GM12878 (cell line): Measurements from ENCODE around the gene KCNH6. TPM values are rescaled to one million over a fixed set of nuclear protein-coding genes. Genes with fewer than 3 reads are reported as not detected.

ENCODE experiments used
- ATAC-seq: fragments of 200-7000 bp; cut with Tn5 transposase; 3 replicates; pipeline ENCODE4 v1.9.1; 2020; ENCODE audit warnings: mild to moderate bottlenecking, moderate library complexity
- BruUV-seq: library from RNA; stranded (reverse); fragments of 400-500 nt; replicated peaks from 2 replicates; lab custom pipeline; 2021; lab: Mats Ljungman, UMichigan
- CTCF ChIA-PET: fragments of 300-600 bp; sonication (Branson Sonifier 250); formaldehyde crosslinking; extraction: SDS; loops from one replicate; lab custom pipeline; 2021; ENCODE audit warnings: inconsistent platforms; lab: Yijun Ruan, JAX
- POLR2A ChIA-PET: fragments of 350-600 bp; formaldehyde crosslinking; extraction: SDS; loops from one replicate; lab custom pipeline; 2021; ENCODE audit warnings: inconsistent platforms; lab: Charles Lee
- RAD21 ChIA-PET: fragments of 300-600 bp; sonication (Branson Sonifier 250); formaldehyde crosslinking; loops from one replicate; lab custom pipeline; 2023; ENCODE audit warnings: antibody characterized with exemption; ENCODE audit not compliant: unreplicated experiment; lab: Charles Lee
- SMC1A ChIA-PET: fragments of 300-600 bp; sonication (Branson Sonifier 250); formaldehyde crosslinking; loops from one replicate; lab custom pipeline; 2023; ENCODE audit not compliant: unreplicated experiment, uncharacterized antibody; lab: Charles Lee
- DNase-seq: peaks from one replicate; pipeline ENCODE4 v3.0.0-alpha.2; 2011; ENCODE audit warnings: low read depth, low spot score
- FAIRE-seq: peaks from 3 replicates; lab custom pipeline; 2011; peaks lifted over from hg19 to GRCh38; lab: Jason Lieb, UNC
- H2AFZ ChIP-seq: 2 replicates; pipeline ENCODE4 v1.6.0; 2011; ENCODE audit warnings: low read depth, low read length, control low read depth; ENCODE audit not compliant: control insufficient read depth
- H3K27ac ChIP-seq: 2 replicates; pipeline ENCODE4 v1.5.1; 2011; ENCODE audit warnings: control low read depth; ENCODE audit not compliant: control insufficient read depth, insufficient read depth
- H3K27me3 ChIP-seq, 2 experiments: replicated peaks in 1 of 2; 2 replicates each; pipeline versions ENCODE4 v1.6.0 to v1.6.1; 2011; ENCODE audit warnings: low read length in 1 of 2; ENCODE audit not compliant: control insufficient read depth in 2 of 2, insufficient read depth in 2 of 2
- H3K36me3 ChIP-seq, 2 experiments: 2 replicates each; pipeline ENCODE4 v1.5.1; 2011; ENCODE audit warnings: low read length in 1 of 2; ENCODE audit not compliant: control insufficient read depth in 2 of 2, insufficient read depth in 2 of 2
- H3K4me1 ChIP-seq: 2 replicates; pipeline ENCODE4 v1.6.1; 2011; ENCODE audit warnings: mild to moderate bottlenecking, low read length, moderate library complexity, mixed read lengths; ENCODE audit not compliant: control insufficient read depth, insufficient read depth
- H3K4me2 ChIP-seq: 2 replicates; pipeline ENCODE4 v1.6.0; 2011; ENCODE audit warnings: control low read depth; ENCODE audit not compliant: control insufficient read depth, insufficient read depth
- H3K4me3 ChIP-seq: fragments of 200-600 bp; sonication (generic); 2 replicates; pipeline ENCODE4 v1.5.1; 2016
- H3K79me2 ChIP-seq: 2 replicates; pipeline ENCODE4 v1.6.0; 2011; ENCODE audit warnings: low read length; ENCODE audit not compliant: control insufficient read depth, insufficient read depth
- H3K9ac ChIP-seq: 2 replicates; pipeline ENCODE4 v1.8.0; 2011; ENCODE audit warnings: low read length, control low read depth, mixed read lengths; ENCODE audit not compliant: control insufficient read depth, insufficient read depth
- H3K9me3 ChIP-seq: replicated peaks from 3 replicates; pipeline ENCODE4 v1.5.1; 2011; ENCODE audit warnings: mild to moderate bottlenecking, low read length; ENCODE audit not compliant: control insufficient read depth, insufficient read depth
- H4K20me1 ChIP-seq: 2 replicates; pipeline ENCODE4 v1.6.0; 2011; ENCODE audit not compliant: control insufficient read depth, insufficient read depth
- BRCA1 ChIP-seq: IDR thresholded peaks from 2 replicates; pipeline ENCODE4 v1.6.1; 2011; ENCODE audit warnings: low read depth, low read length, improper control_type of control experiment
- FOXK2 ChIP-seq: fragments of 450-650 bp; IDR thresholded peaks from 2 replicates; pipeline ENCODE4 v1.6.1; 2017; ENCODE audit warnings: mild to moderate bottlenecking, moderate library complexity
- KAT2A ChIP-seq: conservative IDR thresholded peaks from 2 replicates; pipeline ENCODE4 v1.6.1; 2011; ENCODE audit warnings: low read depth, low read length; ENCODE audit not compliant: control insufficient read depth
- NR2C1 ChIP-seq: fragments of 450-650 bp; IDR thresholded peaks from 2 replicates; pipeline ENCODE4 v1.6.1; 2017; ENCODE audit warnings: antibody characterized with exemption, mild to moderate bottlenecking, moderate library complexity
- SREBF2 ChIP-seq: IDR thresholded peaks from 2 replicates; pipeline ENCODE4 v1.6.1; 2012; ENCODE audit warnings: mild to moderate bottlenecking, low read length
- SRF ChIP-seq, 2 experiments: IDR thresholded peaks; 2 replicates each; pipeline ENCODE4 v1.6.1; 2011; ENCODE audit warnings: low read depth in 2 of 2, low read length in 2 of 2, mild to moderate bottlenecking in 1 of 2, moderate library complexity in 1 of 2
- SUPT20H ChIP-seq: IDR thresholded peaks from 2 replicates; pipeline ENCODE4 v1.6.1; 2011; ENCODE audit warnings: low read depth, mild to moderate bottlenecking, low read length, moderate library complexity, borderline replicate concordance; ENCODE audit not compliant: control insufficient read depth
- ZSCAN29 ChIP-seq: fragments of 450-650 bp; IDR thresholded peaks from 2 replicates; pipeline ENCODE4 v1.6.1; 2017; ENCODE audit warnings: mild to moderate bottlenecking, moderate library complexity
- WGBS: methylation state at CpG from one replicate; pipeline ENCODE4 v1.1.6; 2016; ENCODE audit warnings: low lambda C conversion rate; ENCODE audit not compliant: insufficient replicate concordance, insufficient coverage; ENCODE audit errors: missing lambda C conversion rate; 5-methylcytosine and 5-hydroxymethylcytosine counted together
- in situ Hi-C: fragments of 300-500 bp; cut with MboI; formaldehyde crosslinking; loops from 9 replicates; pipeline ENCODE4 v1.14.3; 2018; ENCODE audit warnings: mixed read lengths
- intact Hi-C: fragments of 100-400 bp; cut with micrococcal nuclease; formaldehyde crosslinking; loops from one replicate; pipeline ENCODE4 v1.14.2; 2022; ENCODE audit not compliant: unreplicated experiment
- polyA plus RNA-seq, 11 experiments: library from polyadenylated mRNA; depleted of rRNA in 4 of 11; unstranded in 6 of 11; stranded (reverse) in 5 of 11; fragments of >200 nt; fragmentation: Nextera tagmentation in 4 of 11; fragmentation: Illumina TruSeq in 1 of 11; extraction: Ambion mirVana in 4 of 11; extraction: Trizol in 1 of 11; gene quantifications; 1 replicate in 1 of 11; 2 replicates in 10 of 11; pipeline versions ENCODE4 v1.2.1 to v1.2.3, GENCODE V29; 2011 to 2016; ENCODE audit warnings: inconsistent platforms in 2 of 11, missing spikeins in 2 of 11, low read depth in 1 of 11
- total RNA-seq, 4 experiments: library from RNA; depleted of rRNA in 3 of 4; stranded (reverse); fragments of >200 nt in 3 of 4; fragmentation: Illumina TruSeq in 1 of 4; extraction: Trizol in 1 of 4; gene quantifications; 2 replicates each; pipeline versions ENCODE4 v1.2.1 to v1.2.3, GENCODE V29; 2013 to 2021
- TF ChIP-seq, protein P1 (sequence below): fragments of 450-650 bp; formaldehyde crosslinking; IDR thresholded peaks from 2 replicates; pipeline ENCODE4 v1.4.0; 2020; ENCODE audit warnings: mild to moderate bottlenecking, moderate library complexity

The KCNH6 gene
- total and polyA plus RNA-seq, 10 of the 15 experiments (the other 5 are each of a cell fraction or from before 2014, with no cell fraction given), result not detected

DNA sequence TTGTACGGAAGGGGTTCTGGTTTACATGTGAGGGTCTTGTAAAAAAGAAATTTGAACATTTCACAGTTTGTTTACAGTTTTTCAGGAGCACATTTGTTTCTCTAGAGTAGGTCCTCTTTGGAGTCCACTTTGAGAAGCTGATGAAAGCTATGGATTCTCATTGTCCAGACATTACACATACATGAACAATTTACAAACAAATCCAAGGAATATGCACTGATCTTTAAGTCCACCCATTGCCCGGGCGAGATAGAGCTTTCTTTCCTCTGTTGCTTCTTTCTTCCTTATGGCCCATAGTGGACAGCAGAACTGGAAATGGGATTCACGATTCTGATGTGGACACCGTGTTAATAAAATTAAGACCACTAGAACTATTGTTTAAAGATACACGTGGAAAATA is 29.1 kb downstream of the KCNH6 start:
- Histone ChIP-seq H3K79me2 (peaks cover 73% of the 10 kb centered on the region), H3K27me3 (no peaks in the 10 kb centered on the region), H4K20me1 (peaks cover 6% of the 10 kb centered on the region; the same call in 1 of the 2 replicates), H3K27ac (peak overlapping the region; percentile 28; the same call in 1 of the 2 replicates), H2AFZ (no peak overlapping the region), H3K4me3 (peak overlapping the region; percentile 75), H3K4me1 (peaks cover 20% of the 10 kb centered on the region), H3K4me2 (peak overlapping the region; percentile 80), H3K36me3 (peaks cover 0 to 2% of the 10 kb centered on the region in 2 experiments; a peak in 1 of 4 replicates), H3K9me3 (peaks cover 3% of the 10 kb centered on the region; the same call in 1 of the 3 replicates), H3K9ac (peak overlapping the region; percentile 24)
- intact Hi-C loops, result loop anchor here (5.0 to 10.0 kb wide), 2 partner anchors 70 to 143 kb away; partner anchors contain the start of gene MAP3K3
- SMC1A ChIA-PET, result interaction anchor here (0.5 to 2.8 kb wide), 5 partner anchors 9 to 665 kb away, joined by 3 to 12 read pairs (median 4); no protein-coding TSS in a partner anchor
- POLR2A ChIA-PET, result interaction anchor here (0.9 to 1.7 kb wide), 4 partner anchors 13 to 106 kb away, joined by 7 to 8 read pairs (median 7); partner anchors contain the start of genes CYB561 and TACO1
- TF ChIP-seq ZSCAN29 (no peak), SREBF2 (no peak), NR2C1 (no peak), KAT2A (no peak), FOXK2 (no peak), SUPT20H (no peak), BRCA1 (no peak), SRF (IDR thresholded peaks at IDR 0.05; ENCODE audit: low read depth in 2 of 2, low read length in 2 of 2) (no peak)
- TF ChIP-seq, protein P1, sequence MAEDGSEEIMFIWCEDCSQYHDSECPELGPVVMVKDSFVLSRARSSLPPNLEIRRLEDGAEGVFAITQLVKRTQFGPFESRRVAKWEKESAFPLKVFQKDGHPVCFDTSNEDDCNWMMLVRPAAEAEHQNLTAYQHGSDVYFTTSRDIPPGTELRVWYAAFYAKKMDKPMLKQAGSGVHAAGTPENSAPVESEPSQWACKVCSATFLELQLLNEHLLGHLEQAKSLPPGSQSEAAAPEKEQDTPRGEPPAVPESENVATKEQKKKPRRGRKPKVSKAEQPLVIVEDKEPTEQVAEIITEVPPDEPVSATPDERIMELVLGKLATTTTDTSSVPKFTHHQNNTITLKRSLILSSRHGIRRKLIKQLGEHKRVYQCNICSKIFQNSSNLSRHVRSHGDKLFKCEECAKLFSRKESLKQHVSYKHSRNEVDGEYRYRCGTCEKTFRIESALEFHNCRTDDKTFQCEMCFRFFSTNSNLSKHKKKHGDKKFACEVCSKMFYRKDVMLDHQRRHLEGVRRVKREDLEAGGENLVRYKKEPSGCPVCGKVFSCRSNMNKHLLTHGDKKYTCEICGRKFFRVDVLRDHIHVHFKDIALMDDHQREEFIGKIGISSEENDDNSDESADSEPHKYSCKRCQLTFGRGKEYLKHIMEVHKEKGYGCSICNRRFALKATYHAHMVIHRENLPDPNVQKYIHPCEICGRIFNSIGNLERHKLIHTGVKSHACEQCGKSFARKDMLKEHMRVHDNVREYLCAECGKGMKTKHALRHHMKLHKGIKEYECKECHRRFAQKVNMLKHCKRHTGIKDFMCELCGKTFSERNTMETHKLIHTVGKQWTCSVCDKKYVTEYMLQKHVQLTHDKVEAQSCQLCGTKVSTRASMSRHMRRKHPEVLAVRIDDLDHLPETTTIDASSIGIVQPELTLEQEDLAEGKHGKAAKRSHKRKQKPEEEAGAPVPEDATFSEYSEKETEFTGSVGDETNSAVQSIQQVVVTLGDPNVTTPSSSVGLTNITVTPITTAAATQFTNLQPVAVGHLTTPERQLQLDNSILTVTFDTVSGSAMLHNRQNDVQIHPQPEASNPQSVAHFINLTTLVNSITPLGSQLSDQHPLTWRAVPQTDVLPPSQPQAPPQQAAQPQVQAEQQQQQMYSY (CRISPR knock-in tag), result no peak
- CTCF ChIA-PET, result interaction anchor here (0.7 to 4.6 kb wide), 8 partner anchors 13 to 145 kb away, joined by 3 to 17 read pairs (median 3); no protein-coding TSS in a partner anchor
- in situ Hi-C loops, result no loop called here
- no peak for DNase-seq
- 35% methylated on average over 6 of the region's 6 CpGs for WGBS
- BruUV-seq, result no TSS peak
- RAD21 ChIA-PET, result interaction anchor here (1.7 kb wide), 1 partner anchor 110 kb away, joined by 4 read pairs; no protein-coding TSS in a partner anchor
- ATAC-seq, result no peak
- FAIRE-seq, result no peak
